ENCODE data around the gene SLC17A5.

GRCh38 chr6:73657201-73657600, 3.4 kb upstream of the SLC17A5 start:
- TF ChIP-seq CTCF (IDR thresholded peaks at IDR 0.05) (no peak), EZH2 (IDR thresholded peaks at IDR 0.05) (no peak)
